ENCODE measurements around the gene PLD6.
A peak's percentile ranks its signal among the peaks of the same experiment; 100 is the strongest.

DNA sequence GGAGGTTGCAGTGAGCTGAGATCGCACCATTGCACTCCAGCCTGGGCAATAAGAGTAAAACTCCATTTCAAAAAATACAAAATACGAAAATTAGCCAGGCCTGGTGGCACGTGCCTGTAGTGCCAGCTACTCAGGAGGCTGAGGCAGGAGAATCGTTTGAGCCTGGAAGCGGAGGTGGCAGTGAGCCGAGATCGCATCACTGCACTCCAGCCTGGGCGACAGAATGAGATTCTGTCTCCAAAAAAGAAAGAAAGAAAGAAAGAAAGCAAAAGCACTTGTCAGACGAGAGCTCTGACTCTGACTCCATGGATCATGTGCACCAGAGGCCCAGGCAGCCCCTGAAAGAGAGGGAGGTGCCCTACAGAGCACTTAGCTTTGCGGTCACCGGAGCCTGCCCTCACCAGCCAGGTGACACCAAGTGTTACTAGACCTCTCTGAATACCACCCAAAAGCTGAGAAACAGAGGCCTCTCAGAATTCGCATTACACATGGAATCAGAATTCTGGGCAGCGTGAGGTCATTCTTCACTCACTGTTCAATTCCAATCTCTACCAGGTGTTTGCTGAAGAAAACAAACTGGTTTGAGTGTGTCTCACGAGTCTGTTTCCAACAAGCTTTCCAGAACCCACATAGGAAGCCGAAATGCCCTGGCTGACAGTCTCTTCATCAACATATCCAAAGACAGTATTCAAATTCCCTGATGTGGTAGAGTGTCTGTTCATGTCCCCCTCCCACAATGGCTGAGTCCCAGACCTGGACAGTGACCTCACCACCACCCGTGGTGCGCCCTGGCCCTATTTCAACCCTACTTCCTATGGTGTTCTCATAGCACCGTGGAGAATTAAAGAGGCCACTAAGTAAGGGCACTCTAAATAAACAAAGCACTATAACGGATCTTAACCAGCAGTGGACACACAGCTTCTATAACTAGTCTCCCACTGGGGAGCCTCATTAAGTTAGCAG lies 29.4 kb upstream of the PLD6 start:
- TF ChIP-seq POLR2AphosphoS5 (IDR thresholded peaks at IDR 0.05; ENCODE audit: low read depth, low read length) (no peak), SIN3A (IDR thresholded peaks at IDR 0.05; ENCODE audit: borderline replicate concordance, insufficient read depth, low read length) (0 out of 2 replicates have a peak, but pooled peaks have one; percentile 9), TAF1 (IDR thresholded peaks at IDR 0.05; ENCODE audit: borderline replicate concordance, insufficient read depth, low read length) (no peak)
- TF ChIP-seq, protein P1, sequence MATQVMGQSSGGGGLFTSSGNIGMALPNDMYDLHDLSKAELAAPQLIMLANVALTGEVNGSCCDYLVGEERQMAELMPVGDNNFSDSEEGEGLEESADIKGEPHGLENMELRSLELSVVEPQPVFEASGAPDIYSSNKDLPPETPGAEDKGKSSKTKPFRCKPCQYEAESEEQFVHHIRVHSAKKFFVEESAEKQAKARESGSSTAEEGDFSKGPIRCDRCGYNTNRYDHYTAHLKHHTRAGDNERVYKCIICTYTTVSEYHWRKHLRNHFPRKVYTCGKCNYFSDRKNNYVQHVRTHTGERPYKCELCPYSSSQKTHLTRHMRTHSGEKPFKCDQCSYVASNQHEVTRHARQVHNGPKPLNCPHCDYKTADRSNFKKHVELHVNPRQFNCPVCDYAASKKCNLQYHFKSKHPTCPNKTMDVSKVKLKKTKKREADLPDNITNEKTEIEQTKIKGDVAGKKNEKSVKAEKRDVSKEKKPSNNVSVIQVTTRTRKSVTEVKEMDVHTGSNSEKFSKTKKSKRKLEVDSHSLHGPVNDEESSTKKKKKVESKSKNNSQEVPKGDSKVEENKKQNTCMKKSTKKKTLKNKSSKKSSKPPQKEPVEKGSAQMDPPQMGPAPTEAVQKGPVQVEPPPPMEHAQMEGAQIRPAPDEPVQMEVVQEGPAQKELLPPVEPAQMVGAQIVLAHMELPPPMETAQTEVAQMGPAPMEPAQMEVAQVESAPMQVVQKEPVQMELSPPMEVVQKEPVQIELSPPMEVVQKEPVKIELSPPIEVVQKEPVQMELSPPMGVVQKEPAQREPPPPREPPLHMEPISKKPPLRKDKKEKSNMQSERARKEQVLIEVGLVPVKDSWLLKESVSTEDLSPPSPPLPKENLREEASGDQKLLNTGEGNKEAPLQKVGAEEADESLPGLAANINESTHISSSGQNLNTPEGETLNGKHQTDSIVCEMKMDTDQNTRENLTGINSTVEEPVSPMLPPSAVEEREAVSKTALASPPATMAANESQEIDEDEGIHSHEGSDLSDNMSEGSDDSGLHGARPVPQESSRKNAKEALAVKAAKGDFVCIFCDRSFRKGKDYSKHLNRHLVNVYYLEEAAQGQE (IDR thresholded peaks at IDR 0.05; ENCODE audit: insufficient read depth in 1 of 2, low read depth in 2 of 2, low read length in 2 of 2) = no peak
